ENCODE data around the gene GLI3.

Gene GLI3

GRCh38 chr7:42065942-42066341 is 171.1 kb downstream of the GLI3 start:
- Histone ChIP-seq H3K9me3 (replicated peaks; ENCODE audit: insufficient read depth, low read length) (no peaks in the 10 kb centered on the region), H3F3A (ENCODE audit: insufficient read depth, low read length) (no peaks in the 10 kb centered on the region), H3K4me3 (ENCODE audit: low read length) (no peak overlapping the region), H3K27me3 (replicated peaks; ENCODE audit: insufficient read depth, low read length) (no peaks in the 10 kb centered on the region), H3K9me2 (replicated peaks; ENCODE audit: insufficient read depth, low read length) (no peaks in the 10 kb centered on the region), H4K20me1 (ENCODE audit: insufficient read depth, low read length) (no peaks in the 10 kb centered on the region), H2AFZ (ENCODE audit: low read length) (no peak overlapping the region), H3K4me2 (ENCODE audit: low read depth, low read length) (no peak overlapping the region), H3K9ac (ENCODE audit: low read length) (no peak overlapping the region), H3K27ac (ENCODE audit: low read length) (no peak overlapping the region), H3K36me3 (replicated peaks; ENCODE audit: insufficient read depth, low read length) (no peaks in the 10 kb centered on the region), H3K79me2 (ENCODE audit: low read length) (no peaks in the 10 kb centered on the region), H3K4me1 (ENCODE audit: low read length) (peaks cover 8% of the 10 kb centered on the region)
- TF ChIP-seq EZH2 (optimal IDR thresholded peaks at IDR 0.05; ENCODE audit: low read depth, low read length) = no peak
- no peak for TF ChIP-seq EZH2phosphoT487 (IDR thresholded peaks at IDR 0.05; ENCODE audit: low read length)
- TF ChIP-seq, protein P1, sequence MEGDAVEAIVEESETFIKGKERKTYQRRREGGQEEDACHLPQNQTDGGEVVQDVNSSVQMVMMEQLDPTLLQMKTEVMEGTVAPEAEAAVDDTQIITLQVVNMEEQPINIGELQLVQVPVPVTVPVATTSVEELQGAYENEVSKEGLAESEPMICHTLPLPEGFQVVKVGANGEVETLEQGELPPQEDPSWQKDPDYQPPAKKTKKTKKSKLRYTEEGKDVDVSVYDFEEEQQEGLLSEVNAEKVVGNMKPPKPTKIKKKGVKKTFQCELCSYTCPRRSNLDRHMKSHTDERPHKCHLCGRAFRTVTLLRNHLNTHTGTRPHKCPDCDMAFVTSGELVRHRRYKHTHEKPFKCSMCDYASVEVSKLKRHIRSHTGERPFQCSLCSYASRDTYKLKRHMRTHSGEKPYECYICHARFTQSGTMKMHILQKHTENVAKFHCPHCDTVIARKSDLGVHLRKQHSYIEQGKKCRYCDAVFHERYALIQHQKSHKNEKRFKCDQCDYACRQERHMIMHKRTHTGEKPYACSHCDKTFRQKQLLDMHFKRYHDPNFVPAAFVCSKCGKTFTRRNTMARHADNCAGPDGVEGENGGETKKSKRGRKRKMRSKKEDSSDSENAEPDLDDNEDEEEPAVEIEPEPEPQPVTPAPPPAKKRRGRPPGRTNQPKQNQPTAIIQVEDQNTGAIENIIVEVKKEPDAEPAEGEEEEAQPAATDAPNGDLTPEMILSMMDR (IDR thresholded peaks at IDR 0.05; ENCODE audit: low read length) = no peak
- no peak for DNase-seq

- Histone ChIP-seq H4K20me1 (ENCODE audit: insufficient read depth, low read length) (no peaks in the 10 kb centered on the region), H3K4me2 (ENCODE audit: low read depth, low read length) (no peak overlapping the region), H3K27me3 (replicated peaks; ENCODE audit: insufficient read depth, low read length) (no peaks in the 10 kb centered on the region), H3K4me3 (ENCODE audit: low read length) (no peak overlapping the region), H3K9me3 (replicated peaks; ENCODE audit: insufficient read depth, low read length) (no peaks in the 10 kb centered on the region), H3K36me3 (replicated peaks; ENCODE audit: insufficient read depth, low read length) (no peaks in the 10 kb centered on the region), H3F3A (ENCODE audit: insufficient read depth, low read length) (no peaks in the 10 kb centered on the region), H3K27ac (ENCODE audit: low read length) (no peak overlapping the region), H2AFZ (ENCODE audit: low read length) (no peak overlapping the region), H3K9me2 (replicated peaks; ENCODE audit: insufficient read depth, low read length) (no peaks in the 10 kb centered on the region), H3K4me1 (ENCODE audit: low read length) (peaks cover 13% of the 10 kb centered on the region), H3K9ac (ENCODE audit: low read length) (no peak overlapping the region), H3K79me2 (ENCODE audit: low read length) (no peaks in the 10 kb centered on the region)
- TF ChIP-seq, protein P1 (IDR thresholded peaks at IDR 0.05; ENCODE audit: low read length) = no peak
- TF ChIP-seq EZH2phosphoT487 (IDR thresholded peaks at IDR 0.05; ENCODE audit: low read length) (no peak), EZH2 (optimal IDR thresholded peaks at IDR 0.05; ENCODE audit: low read depth, low read length) (no peak)
- no peak for DNase-seq
Observed at GRCh38 chr7:42065015-42065414, 172.0 kb downstream of the GLI3 start.

DNA sequence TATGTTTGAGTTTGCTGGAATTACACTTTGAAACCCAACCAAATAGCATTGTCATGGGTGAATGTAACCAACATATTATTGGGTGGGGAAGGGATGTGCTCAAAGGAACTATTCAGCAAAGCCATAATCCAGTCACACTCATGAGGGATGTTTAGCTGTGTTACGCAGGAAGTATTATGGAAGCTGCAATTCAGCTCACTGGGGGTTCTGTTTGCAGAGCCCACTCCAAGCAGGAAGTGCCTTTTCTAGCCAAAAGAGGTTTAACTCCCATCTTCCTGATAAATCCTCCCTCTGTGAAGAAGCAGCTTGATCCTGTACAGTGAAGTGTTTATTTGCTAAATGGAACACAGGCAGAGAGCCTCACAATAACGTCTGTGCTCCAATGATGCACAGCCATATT is 172.5 kb downstream of the GLI3 start:
- no peaks in the 10 kb centered on the region for H4K20me1 ChIP-seq (ENCODE audit: insufficient read depth, low read length)
- no peaks in the 10 kb centered on the region for H3K9me3 ChIP-seq (replicated peaks; ENCODE audit: insufficient read depth, low read length)
- H3K4me1 ChIP-seq (ENCODE audit: low read length) = peaks cover 13% of the 10 kb centered on the region
- H3F3A ChIP-seq (ENCODE audit: insufficient read depth, low read length) = no peaks in the 10 kb centered on the region
- H3K27me3 ChIP-seq (replicated peaks; ENCODE audit: insufficient read depth, low read length) = no peaks in the 10 kb centered on the region
- no peak overlapping the region for H3K9ac ChIP-seq (ENCODE audit: low read length)
- no peak overlapping the region for H3K27ac ChIP-seq (ENCODE audit: low read length)
- TF ChIP-seq, protein P1 (IDR thresholded peaks at IDR 0.05; ENCODE audit: low read length) = no peak
- TF ChIP-seq EZH2phosphoT487 (IDR thresholded peaks at IDR 0.05; ENCODE audit: low read length) = no peak
- TF ChIP-seq EZH2 (optimal IDR thresholded peaks at IDR 0.05; ENCODE audit: low read depth, low read length) = no peak
- no peak overlapping the region for H2AFZ ChIP-seq (ENCODE audit: low read length)
- no peaks in the 10 kb centered on the region for H3K79me2 ChIP-seq (ENCODE audit: low read length)
- H3K4me3 ChIP-seq (ENCODE audit: low read length) = no peak overlapping the region
- no peaks in the 10 kb centered on the region for H3K36me3 ChIP-seq (replicated peaks; ENCODE audit: insufficient read depth, low read length)
- no peaks in the 10 kb centered on the region for H3K9me2 ChIP-seq (replicated peaks; ENCODE audit: insufficient read depth, low read length)
- H3K4me2 ChIP-seq (ENCODE audit: low read depth, low read length) = no peak overlapping the region
- no peak for DNase-seq
